Neutrophil (primary cell): ENCODE data around the gene CIB4.

Source experiments
- H3K27ac ChIP-seq: fragments of 200-600 bp; sonication (generic); 2 replicates; pipeline ENCODE4 v1.5.1; 2016; ENCODE audit warnings: mild to moderate bottlenecking, moderate library complexity
- H3K27me3 ChIP-seq: fragments of 200-600 bp; sonication (generic); 2 replicates; pipeline ENCODE4 v1.6.0; 2016; ENCODE audit warnings: mild to moderate bottlenecking
- H3K36me3 ChIP-seq: fragments of 200-600 bp; sonication (generic); 2 replicates; pipeline ENCODE4 v1.5.1; 2017
- H3K4me1 ChIP-seq, 2 experiments: fragments of 200-600 bp in 1 of 2; sonication (generic) in 1 of 2; 1 replicate in 1 of 2; 2 replicates in 1 of 2; pipeline versions ENCODE4 v1.5.1 to v1.6.1; 2013 to 2016; ENCODE audit warnings: low read depth in 1 of 2, low read length in 1 of 2, mild to moderate bottlenecking in 1 of 2, moderate library complexity in 1 of 2; ENCODE audit not compliant: control insufficient read depth in 1 of 2, insufficient read depth in 1 of 2
- H3K4me3 ChIP-seq, 2 experiments: fragments of 200-600 bp in 1 of 2; sonication (generic) in 1 of 2; 1 replicate in 1 of 2; 2 replicates in 1 of 2; pipeline ENCODE4 v1.5.1; 2013 to 2016; ENCODE audit warnings: low read depth in 1 of 2, low read length in 1 of 2, mild to moderate bottlenecking in 1 of 2, moderate library complexity in 1 of 2
- H3K9me3 ChIP-seq: fragments of 200-600 bp; sonication (generic); 2 replicates; pipeline ENCODE4 v1.5.1; 2016
- CTCF ChIP-seq: fragments of 200-600 bp; sonication (generic); IDR thresholded peaks from 2 replicates; pipeline ENCODE4 v1.5.1; 2016; ENCODE audit warnings: antibody characterized with exemption

Gene CIB4

GRCh38 chr2:26581991-26582842, 58.9 kb downstream of the CIB4 start:
- TF ChIP-seq CTCF: no peak

DNA sequence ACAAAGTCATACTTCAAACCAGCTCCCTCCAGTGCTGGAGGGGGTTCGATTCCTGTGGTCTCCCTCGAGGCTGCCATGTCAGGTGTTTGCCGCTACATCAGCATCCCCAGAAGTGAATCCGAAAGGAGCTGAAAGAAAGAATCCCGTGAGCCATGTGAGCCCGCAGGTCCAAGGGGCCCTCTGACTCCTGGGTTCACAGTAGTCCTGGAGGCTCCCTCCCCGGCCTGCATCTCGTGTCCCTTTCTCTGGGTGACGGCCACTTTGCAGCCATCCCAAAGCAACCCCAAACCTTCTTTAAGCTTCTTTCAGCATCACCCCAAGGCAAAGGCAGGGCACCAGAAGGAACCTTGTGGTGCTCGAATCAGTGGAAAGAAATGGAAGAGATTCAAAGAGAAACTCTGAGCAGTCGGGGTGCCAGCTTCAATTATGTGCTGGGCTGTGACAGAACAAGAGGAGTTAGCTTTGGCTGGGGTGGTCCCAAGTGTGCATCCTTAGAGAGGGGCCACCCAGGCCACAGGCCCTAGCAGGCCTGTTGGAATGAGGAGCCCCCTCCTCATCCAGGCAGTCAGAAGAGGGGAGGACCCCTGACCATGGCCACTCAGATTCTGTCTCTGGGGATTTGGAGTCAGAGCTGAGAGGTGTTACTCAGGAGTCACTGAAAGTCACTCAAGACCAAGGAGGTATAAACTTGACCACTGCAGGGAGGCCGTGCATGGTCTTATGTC, 59.7 kb downstream of the CIB4 start:
- Histone ChIP-seq H3K4me3 (no peak overlapping the region), H3K9me3 (no peaks in the 10 kb centered on the region), H3K27ac (no peak overlapping the region), H3K36me3 (no peaks in the 10 kb centered on the region), H3K4me1 (no peaks in the 10 kb centered on the region), H3K27me3 (peaks cover 55% of the 10 kb centered on the region)
- no peak for TF ChIP-seq CTCF

More at GRCh38 chr2:26581991-26582842, 58.9 kb downstream of the CIB4 start:
- Histone ChIP-seq H3K4me1 (no peaks in the 10 kb centered on the region), H3K36me3 (no peaks in the 10 kb centered on the region), H3K27ac (no peak overlapping the region), H3K4me3 (no peak overlapping the region), H3K9me3 (no peaks in the 10 kb centered on the region), H3K27me3 (peaks cover 56% of the 10 kb centered on the region)

- no peak for TF ChIP-seq CTCF
- H3K9me3 ChIP-seq: no peaks in the 10 kb centered on the region
- H3K27me3 ChIP-seq: peaks cover 51% of the 10 kb centered on the region
- no peaks in the 10 kb centered on the region for H3K36me3 ChIP-seq
- H3K4me1 ChIP-seq: no peaks in the 10 kb centered on the region
- no peak overlapping the region for H3K4me3 ChIP-seq
- H3K27ac ChIP-seq: no peak overlapping the region
Observed at GRCh38 chr2:26580751-26581150, 60.4 kb downstream of the CIB4 start.

DNA sequence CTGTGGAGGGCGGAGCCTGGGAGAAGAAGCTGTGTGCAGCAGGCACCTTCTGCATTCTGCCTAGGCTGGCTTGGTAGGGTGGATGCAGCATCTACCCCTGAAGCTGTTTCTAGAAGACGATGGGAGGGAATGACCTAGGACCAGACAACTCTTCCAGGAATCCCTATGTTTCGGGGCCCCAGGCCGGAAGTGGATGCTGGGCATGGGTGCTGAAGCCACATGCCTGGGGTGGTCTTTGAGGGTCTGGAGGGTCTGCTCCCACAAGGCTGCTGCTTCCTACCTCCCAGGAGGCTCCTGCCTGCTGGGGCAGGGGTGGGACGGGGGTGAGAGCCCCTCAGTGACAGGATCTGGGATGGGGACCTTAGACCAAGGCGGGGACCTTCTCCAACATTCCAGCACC, 61.0 kb downstream of the CIB4 start:
- peaks cover 47% of the 10 kb centered on the region for H3K27me3 ChIP-seq
- H3K36me3 ChIP-seq: no peaks in the 10 kb centered on the region
- no peak overlapping the region for H3K4me3 ChIP-seq
- no peaks in the 10 kb centered on the region for H3K4me1 ChIP-seq
- TF ChIP-seq CTCF: no peak
- no peak overlapping the region for H3K27ac ChIP-seq
- no peaks in the 10 kb centered on the region for H3K9me3 ChIP-seq

- Histone ChIP-seq H3K27me3 (peaks cover 43% of the 10 kb centered on the region), H3K9me3 (no peaks in the 10 kb centered on the region), H3K27ac (no peak overlapping the region), H3K36me3 (no peaks in the 10 kb centered on the region), H3K4me1 (no peaks in the 10 kb centered on the region), H3K4me3 (no peak overlapping the region)
- TF ChIP-seq CTCF: no peak
Observed at GRCh38 chr2:26579723-26580040, 61.5 kb downstream of the CIB4 start.
